Stimulated activated CD4-positive, alpha-beta T cell treated with anti-CD3 and anti-CD28 coated beads, Interleukin-15, amount 100 ng/mL, for 24 hours (primary cell): ENCODE data around the gene LCN2.

Source experiments
- DNase-seq: peaks from one replicate; pipeline ENCODE4 v3.0.0-alpha.2; 2020

Gene LCN2

GRCh38 chr9:128151309-128152132 is 2.3 kb downstream of the LCN2 start:
- DNase-seq = no peak

DNA sequence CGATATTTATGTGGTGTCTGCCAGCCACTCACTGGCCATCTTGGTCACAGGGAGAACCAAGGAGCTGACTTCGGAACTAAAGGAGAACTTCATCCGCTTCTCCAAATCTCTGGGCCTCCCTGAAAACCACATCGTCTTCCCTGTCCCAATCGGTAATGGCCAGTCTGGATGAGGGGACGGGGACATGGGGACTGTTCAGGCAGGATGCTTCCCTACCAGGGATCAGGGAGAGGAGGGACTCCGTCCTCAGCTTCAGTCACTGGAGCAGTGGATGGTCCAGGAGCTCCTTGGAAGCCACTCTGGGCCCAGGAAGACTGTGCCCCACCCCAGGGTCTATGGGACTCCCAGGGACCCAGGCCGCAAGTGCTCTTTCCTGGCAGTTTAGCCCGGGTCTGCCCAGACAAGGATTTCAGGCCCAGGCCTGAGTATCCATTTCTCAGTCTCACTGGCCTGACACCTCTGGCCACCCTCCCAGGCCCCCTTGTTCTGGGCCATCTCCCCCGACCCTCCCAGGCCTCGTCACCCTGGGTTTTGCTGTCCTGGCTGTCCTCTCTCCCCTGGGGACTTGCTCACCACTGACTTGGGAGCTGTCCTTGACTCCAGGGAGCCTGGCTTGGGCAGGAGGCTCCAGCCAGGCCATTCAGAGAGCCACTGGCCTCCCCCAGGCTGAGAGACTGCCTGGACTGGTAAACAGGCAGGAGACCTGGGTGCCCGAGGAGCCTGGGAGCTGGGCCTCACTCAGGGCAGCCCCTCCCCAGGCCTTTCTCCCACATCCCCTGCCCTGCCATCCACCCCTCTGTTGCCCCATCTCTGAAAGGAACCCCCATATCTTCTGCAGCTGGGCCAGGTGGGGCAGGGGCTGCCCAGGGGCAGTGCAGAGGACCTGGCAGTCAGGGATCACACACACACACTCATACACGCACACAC is 3.1 kb downstream of the LCN2 start:
- DNase-seq = no peak

DNA sequence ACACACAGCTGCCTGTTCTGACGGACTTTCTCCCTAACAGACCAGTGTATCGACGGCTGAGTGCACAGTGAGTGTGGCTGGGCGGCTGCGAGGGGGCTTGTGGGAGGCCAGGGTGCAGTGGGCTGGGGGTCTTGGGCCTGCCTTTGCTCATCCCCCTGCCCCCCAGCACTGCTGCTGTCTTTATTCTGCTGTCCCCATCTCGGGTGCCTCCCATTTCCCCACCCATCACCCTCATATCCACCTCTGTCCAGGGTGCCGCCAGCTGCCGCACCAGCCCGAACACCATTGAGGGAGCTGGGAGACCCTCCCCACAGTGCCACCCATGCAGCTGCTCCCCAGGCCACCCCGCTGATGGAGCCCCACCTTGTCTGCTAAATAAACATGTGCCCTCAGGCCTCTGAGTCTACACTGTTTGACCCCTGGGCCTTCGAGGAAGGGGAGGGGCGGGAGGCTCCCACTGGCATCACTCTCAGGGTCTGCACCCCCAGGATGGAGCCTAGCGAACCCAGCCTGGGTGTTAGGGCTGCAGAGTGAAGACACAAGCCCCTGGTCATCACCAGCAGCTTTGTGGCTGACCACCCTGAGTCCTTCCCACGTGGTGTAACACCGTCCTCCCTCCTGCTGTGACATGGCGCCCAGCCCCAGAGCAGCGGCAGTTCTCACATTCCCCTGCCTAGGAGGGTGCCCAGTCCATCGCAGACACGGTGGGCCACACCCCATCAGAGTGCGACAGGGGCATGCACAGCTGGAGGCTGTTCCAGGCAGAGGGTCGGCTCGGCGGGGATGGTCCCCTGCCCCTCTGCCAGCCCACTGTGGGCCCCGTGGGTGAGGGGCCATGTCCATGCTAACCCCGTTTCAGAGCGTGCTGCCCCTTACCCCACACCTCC is 4.0 kb downstream of the LCN2 start:
- DNase-seq = no peak

GRCh38 chr9:128153947-128154695 is 4.9 kb downstream of the LCN2 start:
- DNase-seq = no peak

DNA sequence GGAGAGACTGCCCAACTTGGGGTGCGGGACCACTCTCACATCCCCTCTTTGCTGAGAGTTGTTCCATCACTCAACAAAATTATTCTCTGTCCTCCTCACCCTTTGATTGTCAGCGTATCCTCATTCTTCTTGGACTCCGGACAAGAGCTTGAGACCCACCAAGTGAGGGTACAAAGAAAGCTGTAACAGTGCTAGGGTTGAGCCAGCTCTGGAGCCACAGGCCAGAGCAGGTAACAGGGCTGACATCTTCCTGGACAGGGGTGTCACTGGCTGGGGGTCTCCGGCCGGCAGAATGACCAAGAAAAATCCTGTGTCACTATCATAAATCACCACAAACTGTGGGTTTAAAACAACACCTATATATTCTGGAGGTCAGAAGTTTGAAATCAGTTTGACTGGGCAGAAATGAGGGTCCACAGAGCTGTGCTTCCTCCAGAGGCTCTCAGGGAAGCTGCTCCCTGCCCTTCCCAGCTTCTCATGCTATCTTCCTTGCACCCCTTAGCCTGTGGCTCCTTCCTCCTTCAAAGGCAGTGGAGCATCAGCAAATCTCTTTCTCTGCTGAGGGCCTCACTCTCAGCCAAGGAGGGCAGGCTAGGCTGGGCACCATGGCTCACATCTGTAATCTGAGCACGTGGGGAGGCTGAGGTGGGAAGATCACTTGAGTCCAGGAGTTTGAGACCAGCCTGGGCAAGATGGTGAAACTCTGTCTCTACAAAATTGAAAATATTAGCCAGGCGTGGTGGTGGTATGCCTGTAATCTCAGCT is 6.7 kb downstream of the LCN2 start:
- no peak for DNase-seq

DNA sequence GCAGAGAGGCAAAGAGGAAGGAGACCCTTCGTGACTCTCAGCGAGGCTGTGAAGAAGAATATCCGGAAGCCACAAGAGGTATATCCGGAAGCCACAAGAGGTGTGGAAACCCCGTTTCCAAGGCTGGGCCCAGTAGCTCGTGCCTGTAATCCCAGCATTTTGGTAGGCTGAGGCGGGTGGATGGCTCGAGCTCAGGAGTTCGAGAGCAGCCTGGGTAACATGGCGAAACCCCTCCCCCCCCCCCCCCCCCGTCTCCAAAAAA is 10.2 kb downstream of the LCN2 start:
- DNase-seq = peak; percentile 56

- DNase-seq = peak; percentile 97
Observed at GRCh38 chr9:128159784-128160602, 10.7 kb downstream of the LCN2 start, which contains the start of gene BBLN. Gene BBLN, plus strand, starts transcription at chr9:128160265. Its CDS starts 143 bp downstream, at chr9:128160408.

DNA sequence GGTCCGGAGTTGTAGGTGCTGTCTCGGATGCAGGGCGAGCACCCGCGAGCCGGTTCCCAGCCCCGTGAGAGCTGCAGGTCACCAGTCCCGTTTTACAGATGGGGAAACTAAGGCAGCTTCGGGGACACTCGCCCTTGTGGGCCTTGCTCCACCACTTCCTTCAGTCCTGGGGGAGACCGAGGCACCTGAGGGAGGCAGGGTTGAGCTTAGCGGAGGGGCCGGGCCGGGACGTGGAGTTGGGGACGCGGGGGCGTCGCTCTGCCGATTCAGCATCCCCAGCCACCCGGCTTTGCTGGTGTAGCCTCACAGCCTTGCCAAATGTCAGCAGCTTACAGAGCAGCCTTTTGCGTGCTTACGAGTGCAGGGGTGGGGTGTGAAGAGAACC is 11.3 kb downstream of the LCN2 start:
- DNase-seq = peak; percentile 75

GRCh38 chr9:128161215-128161902 is 12.1 kb downstream of the LCN2 start:
- DNase-seq = no peak

DNA sequence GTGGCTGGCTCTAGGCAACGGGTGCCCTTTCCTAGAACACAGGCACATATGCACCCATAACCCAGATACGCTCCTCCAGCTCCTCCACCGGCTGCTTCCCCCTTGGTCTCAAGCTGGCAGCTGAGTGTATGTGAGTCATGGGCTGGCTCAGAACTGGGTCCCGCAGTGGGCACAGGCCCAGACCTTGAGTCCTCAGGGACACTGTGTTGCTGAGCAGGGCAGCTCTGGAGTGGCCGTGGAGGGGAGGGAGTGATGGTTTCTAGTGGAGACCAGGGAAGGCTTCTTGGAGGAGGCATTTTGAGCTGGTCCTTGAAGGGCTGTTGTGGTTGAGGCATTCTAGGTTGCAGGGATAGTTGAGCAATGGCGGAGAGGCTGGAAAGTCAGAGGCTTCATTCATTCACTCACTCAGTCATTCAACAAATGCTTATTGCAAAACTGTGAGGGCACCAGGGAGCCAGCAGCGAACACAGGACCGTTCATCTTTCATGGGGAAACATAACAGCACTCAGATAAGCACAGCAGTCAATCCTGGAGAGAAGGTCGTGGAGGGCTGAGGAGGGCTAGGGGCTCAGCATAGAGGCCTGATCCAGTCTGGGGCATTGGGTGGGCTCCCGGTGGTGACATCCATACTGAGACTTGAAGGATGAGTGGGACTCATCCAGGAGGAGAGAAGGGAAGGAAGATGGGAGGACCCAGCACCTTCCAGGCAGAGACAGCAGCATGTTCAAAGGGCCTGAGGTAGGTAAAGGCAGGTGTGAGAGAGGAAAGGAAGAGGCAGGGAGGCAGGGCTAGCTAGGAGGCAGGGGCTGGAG is 13.2 kb downstream of the LCN2 start:
- DNase-seq = no peak

DNA sequence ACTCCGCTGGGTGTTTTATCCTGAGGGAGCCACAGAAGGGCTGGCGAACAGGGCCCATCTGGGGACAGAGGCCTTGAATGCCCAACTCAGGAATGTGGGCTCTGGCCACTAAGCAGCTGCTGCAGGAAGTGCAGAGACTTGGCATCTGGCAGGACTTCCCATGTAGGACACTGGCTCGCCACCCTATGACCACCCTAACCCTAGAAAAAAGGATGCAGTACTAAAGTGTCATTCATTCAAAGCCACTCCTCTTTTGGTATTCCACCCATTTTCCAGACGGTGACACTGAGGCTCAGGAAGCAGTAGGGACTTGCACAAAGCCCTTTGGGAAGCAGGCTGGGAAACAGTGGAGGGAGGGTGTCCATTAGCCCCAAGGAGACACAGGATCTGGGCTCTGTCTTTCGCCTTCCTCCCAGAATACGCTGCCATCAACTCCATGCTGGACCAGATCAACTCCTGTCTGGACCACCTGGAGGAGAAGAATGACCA is 13.8 kb downstream of the LCN2 start:
- DNase-seq = no peak

- no peak for DNase-seq
Observed at GRCh38 chr9:128163523-128164306, 14.5 kb downstream of the LCN2 start.

GRCh38 chr9:128164307-128164885 is 15.1 kb downstream of the LCN2 start:
- no peak for DNase-seq

DNA sequence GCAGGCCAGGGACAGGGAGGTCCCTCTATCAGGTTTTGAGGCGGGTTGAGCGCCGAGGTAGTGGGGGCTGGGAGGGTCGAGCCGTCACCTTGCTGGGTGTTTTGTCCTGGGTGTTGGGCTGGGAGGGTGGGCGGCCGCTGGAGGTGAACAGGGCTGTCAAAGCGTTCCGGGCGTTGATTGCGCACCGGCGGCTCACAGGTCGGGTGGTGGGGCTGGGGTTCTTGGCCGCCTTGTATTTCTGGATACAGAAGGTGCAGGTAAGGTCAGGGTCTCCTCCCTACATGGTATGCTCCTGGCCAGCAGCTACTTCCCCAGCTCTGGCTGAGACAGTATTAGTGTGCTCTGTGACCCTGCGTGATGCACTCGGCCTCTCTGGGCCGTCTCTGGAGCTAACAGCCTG is 16.9 kb downstream of the LCN2 start:
- no peak for DNase-seq

DNA sequence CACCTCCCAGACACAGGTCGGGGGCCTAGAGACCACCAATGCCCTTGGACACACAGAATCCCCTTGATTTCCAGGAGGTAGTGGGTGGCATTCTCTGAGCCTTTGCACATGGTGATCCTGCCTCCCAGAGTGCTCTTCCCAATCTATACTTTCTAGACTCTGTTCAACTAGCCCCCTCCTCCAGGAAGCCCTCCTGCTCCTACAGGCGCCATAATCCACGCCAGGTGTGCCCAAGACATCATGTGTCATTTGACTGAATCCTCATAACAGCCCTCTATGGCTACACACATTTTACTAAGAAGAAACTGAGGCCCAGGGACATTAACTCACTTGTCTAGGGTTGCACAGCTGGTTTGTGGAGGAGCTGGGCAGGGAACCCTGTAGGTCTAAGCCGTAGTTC is 18.0 kb downstream of the LCN2 start:
- DNase-seq = no peak

DNA sequence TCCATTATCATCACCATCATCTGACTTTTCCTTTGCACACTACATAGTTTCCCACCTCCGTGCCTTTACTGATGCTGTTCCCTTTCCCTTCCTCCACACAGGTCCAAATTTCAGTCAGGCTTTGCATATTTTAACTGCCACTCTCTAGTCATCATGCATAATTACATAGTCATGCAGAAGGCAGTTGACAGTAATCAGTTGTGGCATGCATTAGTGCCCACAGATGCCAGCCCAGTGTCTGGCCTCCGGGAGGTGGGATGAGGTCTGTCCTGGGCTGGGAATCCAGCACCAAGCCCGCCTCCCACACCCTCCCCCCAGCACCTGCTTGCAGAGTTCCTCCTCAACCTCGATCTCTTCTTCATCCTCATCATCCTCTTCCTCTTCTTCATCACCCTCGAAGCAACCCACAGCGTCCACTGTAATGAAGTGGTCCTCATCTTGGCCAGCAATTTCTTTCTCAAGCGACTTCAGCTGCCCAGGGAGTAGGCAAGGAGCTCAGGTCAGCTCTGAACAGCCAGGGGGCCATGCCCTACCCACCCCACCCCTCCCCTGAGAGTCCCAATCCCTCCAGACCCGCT is 19.6 kb downstream of the LCN2 start:
- no peak for DNase-seq

DNA sequence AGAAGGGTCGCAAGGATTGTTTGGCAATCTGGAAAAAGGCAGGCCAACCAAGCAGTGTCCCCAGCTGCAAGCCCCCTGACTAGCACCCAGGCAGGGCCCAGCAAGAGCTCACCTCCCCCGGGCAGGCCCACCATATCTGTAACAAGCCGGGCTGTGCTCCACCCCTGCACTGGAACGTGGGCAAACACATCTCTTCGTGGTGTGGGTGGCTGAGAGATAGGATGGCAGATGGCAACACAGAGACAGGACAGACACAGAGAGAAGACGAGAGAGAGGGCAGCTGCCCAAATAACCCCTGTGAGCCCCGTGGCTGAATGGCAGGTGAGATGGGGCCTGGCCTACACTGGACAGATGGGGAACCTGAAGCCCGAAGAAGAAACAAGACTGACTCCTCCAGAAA is 20.2 kb downstream of the LCN2 start:
- DNase-seq = no peak
